GM10266 (cell line): Measurements from ENCODE around the gene PLCXD1.
"Not testable (repeated sequence)": the region's sequence is repeated elsewhere in the genome, so short reads cannot be mapped to it uniquely, and the experiment has no call there.

Source experiments
- DNase-seq: peaks from one replicate; pipeline ENCODE4 v3.0.0; 2012; ENCODE audit errors: extremely low spot score
- CTCF ChIP-seq: IDR thresholded peaks from 2 replicates; pipeline ENCODE4 v1.5.1; 2012; ENCODE audit warnings: mild to moderate bottlenecking, low read depth; ENCODE audit not compliant: control insufficient read depth, insufficient read depth; ENCODE audit errors: missing control alignments

PLCXD1 gene

GRCh38 chrX:347351-348117 is 66.4 kb downstream of the PLCXD1 start:
- no peak for DNase-seq
- no peak for TF ChIP-seq CTCF

DNA sequence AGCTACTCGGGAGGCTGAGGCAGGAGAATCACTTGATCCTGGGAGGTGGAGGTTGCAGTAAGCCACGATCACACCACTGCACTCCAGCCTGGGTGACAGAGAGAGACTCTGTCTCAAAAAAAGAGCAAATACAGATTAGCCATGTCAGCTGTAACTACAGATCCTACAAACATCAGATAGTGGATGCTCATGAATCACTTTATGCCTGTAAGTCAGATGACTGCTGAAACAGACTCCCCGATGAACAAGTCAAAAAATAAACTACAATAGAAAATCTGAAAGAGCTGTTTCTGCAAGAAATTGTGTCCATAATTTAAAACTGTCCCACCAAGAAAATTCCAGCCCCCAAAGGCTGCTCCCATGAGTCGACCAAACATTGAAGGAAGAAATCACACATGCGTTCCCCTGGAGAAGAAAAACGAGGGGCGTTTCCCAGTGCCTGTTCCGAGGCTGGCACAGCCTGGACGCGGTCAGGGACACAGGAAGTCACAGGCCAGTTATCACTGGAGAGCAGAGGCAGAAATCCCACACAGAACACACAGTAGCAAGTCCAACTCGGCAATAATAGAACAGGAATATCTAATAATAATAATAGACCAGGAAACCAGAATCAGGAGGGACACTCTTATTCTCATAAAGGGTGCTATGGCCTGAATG is 67.4 kb downstream of the PLCXD1 start:
- no peak for DNase-seq
- TF ChIP-seq CTCF, result no peak

- TF ChIP-seq CTCF, result no peak
- DNase-seq, result no peak
Observed at GRCh38 chrX:349196-349595, 68.0 kb downstream of the PLCXD1 start.

DNA sequence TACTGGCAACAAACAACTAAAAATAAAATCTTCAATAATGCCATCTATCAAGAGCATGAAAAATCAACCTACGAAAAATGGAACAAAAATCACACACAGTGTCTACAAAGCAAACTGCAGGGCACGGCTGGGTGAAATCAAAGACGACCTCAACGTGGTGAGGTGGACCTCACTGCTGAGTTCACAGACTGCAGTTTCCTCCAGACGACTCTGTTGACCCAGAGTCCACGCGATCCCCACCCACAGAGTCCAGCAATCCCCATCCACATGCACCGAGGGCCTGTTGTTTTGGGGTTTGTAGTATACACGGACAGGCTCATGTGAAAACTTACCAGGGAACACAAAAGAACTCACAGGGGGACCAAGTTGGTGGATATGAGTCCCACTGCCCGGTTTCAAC is 68.5 kb downstream of the PLCXD1 start:
- TF ChIP-seq CTCF, result no peak
- DNase-seq, result no peak

- TF ChIP-seq CTCF, result no peak
- no peak for DNase-seq
Observed at GRCh38 chrX:350148-350533, 69.0 kb downstream of the PLCXD1 start.

GRCh38 chrX:350534-351323 is 69.5 kb downstream of the PLCXD1 start:
- TF ChIP-seq CTCF, result no peak
- DNase-seq, result no peak

DNA sequence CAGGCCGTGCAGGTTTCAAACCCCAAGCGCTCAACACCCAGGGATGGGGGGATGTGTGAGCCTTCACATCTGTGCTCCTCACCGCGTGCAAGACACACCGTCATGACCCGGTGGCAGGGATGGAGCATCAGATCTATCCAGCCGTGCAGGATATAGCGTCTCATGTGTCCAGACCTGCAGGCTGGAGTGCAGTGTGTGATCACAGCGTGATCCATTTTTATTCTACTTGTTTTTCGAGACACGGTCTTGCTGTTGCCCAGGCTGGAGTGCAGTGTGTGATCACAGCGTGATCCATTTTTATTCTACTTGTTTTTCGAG is 70.1 kb downstream of the PLCXD1 start:
- not testable (repeated sequence) for DNase-seq

GRCh38 chrX:351736-352135 is 70.6 kb downstream of the PLCXD1 start:
- no peak for TF ChIP-seq CTCF
- no peak for DNase-seq
